HS-27A (cell line): Measurements from ENCODE around the gene LYRM2.
"Not testable (repeated sequence)": the region's sequence is repeated elsewhere in the genome, so short reads cannot be mapped to it uniquely, and the experiment has no call there.

ENCODE experiments used
- DNase-seq: peaks from one replicate; pipeline ENCODE4 v3.0.0-alpha.2; 2012; ENCODE audit warnings: low read depth, missing footprints

Gene LYRM2

GRCh38 chr6:89644864-89645263 lies 6.3 kb upstream of the LYRM2 start:
- no peak for DNase-seq

GRCh38 chr6:89643406-89643805 lies 4.9 kb upstream of the LYRM2 start:
- DNase-seq, result no peak

DNA sequence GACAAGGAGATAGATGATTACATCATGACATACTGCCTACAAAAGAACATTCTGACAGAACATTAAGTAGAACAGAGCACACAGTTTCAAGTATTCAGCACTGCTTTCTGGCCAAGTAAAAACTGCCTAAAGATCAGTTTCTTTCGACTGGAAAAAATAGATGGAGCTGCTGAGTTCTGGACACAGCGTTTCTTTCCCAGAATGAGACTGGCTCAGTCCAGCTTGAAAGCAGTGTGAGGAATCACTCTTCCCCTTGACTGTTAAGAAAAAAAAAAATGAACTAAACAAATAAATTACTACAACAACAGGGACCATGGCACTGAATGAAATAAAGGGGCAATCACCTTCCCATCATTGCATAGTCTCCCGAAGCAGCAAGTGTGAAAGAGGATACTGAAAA lies 4.4 kb upstream of the LYRM2 start:
- no peak for DNase-seq

DNA sequence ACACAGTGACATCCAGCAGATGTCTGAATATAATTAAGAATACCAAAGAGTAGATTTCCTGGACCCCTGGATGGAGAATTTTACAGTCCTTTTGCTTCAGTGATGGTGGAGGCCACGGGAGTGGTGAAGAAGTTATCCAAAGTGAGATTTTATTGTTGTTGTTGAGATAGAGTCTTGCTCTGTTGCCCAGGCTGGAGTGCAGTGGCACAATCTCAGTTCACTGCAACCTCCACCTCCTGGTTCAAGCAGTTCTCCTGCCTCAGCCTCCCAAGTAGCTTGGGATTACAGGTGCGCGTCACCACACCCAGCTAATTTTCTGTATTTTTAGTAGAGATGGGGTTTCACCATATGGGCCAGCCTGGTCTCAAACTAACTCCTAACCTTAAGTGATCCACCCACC lies 3.0 kb upstream of the LYRM2 start:
- DNase-seq, result not testable (repeated sequence)

DNA sequence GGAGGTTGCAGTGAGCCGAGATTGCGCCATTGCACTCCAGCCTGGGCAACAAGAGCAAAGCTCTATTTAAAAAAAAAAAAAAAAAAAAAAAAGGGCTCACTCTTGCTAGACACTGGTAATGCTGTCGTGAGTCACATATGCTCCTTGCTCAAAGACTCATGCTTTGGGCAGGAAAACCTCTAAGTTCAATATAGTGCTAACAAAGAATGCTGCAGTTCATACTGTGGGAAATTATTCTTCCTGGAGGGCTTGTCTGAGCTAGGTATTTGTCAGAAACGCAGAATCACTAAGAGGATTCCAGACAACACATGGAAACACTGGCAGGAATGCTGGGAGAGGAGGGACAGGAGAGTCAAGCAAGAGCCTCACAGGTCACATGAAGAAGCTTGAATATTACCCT lies 2.3 kb upstream of the LYRM2 start:
- DNase-seq, result no peak

DNA sequence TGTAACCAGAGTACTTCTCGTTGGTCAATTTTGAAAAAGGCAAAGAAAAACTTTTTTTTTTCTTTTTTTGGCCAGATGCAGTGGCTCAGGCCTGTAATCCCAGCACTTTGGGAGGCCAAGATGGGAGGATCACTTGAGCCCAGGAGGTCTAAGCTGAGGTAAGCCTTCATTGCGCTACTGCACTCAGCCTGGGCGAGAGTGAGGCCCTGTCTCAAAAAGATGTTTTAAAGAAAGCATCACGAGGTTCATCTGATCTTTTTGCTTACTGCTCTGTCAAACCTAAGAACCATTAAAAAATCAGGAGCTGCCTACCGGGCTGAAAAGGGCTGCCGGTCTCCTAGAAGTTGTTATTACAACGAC lies 607 bp downstream of the LYRM2 start:
- no peak for DNase-seq

GRCh38 chr6:89636412-89636811 lies 2.1 kb downstream of the LYRM2 start:
- not testable (repeated sequence) for DNase-seq

GRCh38 chr6:89630488-89630887 lies 8.1 kb downstream of the LYRM2 start:
- DNase-seq, result no peak

DNA sequence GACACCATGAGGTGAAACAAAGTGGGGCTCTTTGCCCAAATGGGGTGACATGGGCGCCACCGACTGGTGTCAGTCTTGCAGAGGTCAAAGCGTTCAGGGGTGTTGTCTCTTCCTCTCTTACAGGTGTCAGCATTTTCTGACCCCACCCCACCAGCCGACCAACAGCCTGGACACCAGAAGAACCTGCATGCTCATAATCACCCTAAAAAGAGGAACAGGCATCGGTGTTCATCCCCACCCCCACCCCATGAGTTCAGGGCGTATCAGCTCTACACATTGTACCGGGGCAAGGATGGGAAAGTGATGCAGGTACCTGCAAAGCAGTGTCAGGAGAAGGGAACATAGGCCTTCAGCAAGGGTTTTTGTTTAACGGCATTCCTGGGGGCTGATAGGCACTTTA lies 14.8 kb downstream of the LYRM2 start:
- DNase-seq, result no peak

GRCh38 chr6:89619567-89619966 lies 19.0 kb downstream of the LYRM2 start:
- no peak for DNase-seq

DNA sequence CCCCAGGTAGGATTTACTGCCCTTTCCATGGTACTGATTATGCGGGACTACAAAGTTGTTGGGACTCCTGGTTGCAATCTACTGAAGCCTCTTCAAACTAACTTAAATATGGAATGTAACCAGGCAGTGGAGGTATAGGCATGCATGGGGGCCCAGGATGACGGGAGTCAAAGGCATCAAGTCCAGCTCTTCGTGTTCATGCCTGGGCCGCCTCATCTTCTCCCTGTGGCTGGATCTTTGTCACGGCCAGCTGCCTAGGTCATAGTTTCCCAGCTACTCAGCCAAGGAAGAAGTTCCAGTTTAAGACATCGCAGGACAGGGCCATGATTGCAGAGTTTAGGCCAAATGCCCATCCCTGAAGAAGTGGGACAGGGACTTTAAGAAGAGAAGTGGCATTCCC lies 20.5 kb downstream of the LYRM2 start:
- no peak for DNase-seq

DNA sequence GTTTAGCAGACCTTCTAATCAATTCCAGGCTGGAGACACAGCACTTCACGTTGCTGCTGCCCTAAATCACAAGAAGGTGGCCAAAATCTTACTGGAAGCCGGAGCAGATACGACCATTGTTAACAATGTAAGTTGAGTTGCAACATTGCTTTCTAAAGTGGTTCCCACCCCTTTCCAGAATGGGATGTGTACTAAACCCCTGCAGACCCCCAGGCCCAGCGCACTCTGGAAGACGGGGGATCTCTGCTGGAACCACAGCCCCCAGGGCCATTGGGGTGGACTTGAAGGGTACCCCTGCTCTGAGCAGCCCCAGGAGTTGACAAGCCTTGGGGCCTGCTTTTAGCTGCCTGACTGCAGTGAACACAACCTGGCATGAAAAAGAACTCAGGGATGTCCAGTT lies 22.0 kb downstream of the LYRM2 start:
- no peak for DNase-seq

DNA sequence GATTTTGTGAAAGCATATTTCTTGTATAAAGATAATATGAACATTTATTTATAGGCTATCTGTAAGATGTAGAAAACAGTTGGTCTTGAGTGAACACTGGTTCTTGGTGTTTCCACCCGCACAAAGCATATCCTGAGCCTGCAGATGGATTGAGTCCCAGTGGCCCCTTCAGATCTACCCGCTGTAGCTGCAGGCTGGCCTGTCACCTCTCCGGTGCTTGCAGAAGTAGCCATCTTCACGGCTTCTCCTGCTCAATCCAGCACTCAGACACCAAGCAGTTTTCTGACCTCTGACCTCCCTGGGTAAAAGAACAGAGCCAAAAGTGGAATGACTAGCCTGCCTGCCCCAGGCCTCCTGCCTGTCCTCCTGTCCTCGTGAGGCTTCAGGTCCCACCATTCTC lies 22.7 kb downstream of the LYRM2 start:
- DNase-seq, result no peak

GRCh38 chr6:89613790-89614189 lies 24.8 kb downstream of the LYRM2 start:
- no peak for DNase-seq

GRCh38 chr6:89612121-89612520 lies 26.4 kb downstream of the LYRM2 start:
- DNase-seq, result no peak

GRCh38 chr6:89611666-89612065 lies 26.9 kb downstream of the LYRM2 start:
- DNase-seq, result no peak

DNA sequence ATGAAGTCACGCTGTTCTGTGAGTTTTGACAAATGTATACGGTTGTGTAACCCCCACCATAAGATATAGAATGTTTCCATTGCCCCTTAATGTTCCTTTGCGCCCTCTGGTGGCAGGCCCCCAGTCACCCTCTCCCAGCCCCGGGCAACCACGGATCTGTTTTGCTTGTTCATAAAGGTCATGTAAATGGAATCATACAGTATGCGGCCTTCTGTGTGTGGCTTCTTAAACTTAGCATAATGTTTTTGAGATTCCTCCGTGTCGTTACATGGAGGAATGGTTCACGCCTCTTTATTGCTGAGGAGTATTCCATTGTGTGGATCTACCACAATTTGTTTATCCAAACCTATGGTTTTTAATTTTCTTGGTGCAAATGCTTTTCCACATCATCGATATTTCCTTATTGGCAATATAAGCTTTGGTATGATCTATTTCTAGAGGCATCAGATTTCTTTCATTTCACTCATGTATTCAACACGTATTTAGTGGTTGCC lies 28.4 kb downstream of the LYRM2 start:
- DNase-seq, result no peak

- DNase-seq, result no peak
Measured at GRCh38 chr6:89605861-89606260, 32.7 kb downstream of the LYRM2 start.

- no peak for DNase-seq
Measured at GRCh38 chr6:89604653-89605052, 33.9 kb downstream of the LYRM2 start.

DNA sequence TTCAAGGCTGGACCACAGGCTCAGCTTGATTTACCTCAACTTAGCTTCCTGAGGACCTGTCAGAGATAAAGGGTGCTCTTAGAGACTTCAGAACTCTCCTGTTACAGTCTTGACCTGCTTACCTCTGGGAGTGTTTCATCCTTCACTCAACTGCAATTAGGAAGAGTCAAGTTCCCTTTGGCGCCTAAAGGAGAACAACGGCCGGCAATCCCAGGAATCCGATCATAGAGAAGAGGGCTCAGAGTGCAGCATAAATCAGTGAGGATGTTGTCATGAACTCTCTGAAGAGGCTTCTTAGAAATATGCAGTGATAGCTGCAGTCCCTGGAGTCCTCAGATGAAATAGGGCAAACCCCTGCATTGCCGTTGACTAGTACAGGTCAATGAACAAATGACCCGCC lies 36.4 kb downstream of the LYRM2 start:
- DNase-seq, result no peak

GRCh38 chr6:89599727-89600126 lies 38.8 kb downstream of the LYRM2 start:
- DNase-seq, result no peak

- DNase-seq, result no peak
Measured at GRCh38 chr6:89597988-89598387, 40.6 kb downstream of the LYRM2 start.

DNA sequence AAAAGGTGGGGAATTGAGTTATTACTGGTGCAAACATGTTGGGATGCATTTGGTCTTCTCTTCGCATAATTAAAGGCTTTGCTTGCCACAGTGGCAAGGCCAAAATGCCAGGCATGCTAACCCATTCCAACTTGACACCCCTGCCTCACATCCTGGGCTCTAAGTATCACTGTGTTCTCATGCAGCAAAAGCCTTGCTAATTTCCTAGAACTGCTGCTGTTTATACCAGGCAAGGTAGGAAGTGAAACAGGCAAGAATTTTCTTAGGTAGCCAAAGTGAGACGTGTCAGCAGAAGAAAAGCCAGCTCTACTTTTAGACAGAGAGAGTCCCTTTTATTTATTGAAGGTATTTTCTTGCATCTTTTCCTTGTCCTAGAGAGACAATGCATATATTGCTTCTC lies 41.2 kb downstream of the LYRM2 start:
- DNase-seq, result no peak

- no peak for DNase-seq
Measured at GRCh38 chr6:89596484-89596883, 42.1 kb downstream of the LYRM2 start.

DNA sequence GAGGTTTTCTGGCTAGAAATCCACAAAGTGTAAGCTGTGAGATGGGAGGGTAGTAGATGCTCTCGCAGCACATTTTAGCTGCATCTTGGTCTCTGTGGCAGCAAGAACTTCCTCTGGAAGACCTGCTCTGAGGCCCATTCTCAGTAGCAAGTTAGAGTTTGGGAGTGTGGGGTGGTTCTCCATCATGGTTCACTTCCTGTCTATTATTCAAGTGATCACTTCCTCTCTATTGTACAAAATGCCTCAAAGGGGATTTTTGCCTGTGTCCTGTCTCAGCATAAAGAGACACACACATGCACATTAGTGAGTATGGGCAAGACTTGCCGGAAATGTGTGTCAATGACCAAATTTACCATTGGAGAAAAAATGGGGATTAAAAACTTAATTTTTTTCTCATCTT lies 42.5 kb downstream of the LYRM2 start:
- no peak for DNase-seq
